OCI-LY3 (cell line): Measurements from ENCODE around the gene COL13A1.

ENCODE experiments used
- H2AFZ ChIP-seq: fragments of 200-600, 300-600 bp; shearing (Covaris generic); 2 replicates; pipeline ENCODE4 v1.6.0; 2014; ENCODE audit warnings: antibody characterized with exemption, low read depth, low read length
- H3K27ac ChIP-seq: fragments of 200-600, 300-600 bp; sonication (generic); 2 replicates; pipeline ENCODE4 v1.5.1; 2014; ENCODE audit warnings: mild to moderate bottlenecking, low read length, moderate library complexity, mixed read lengths
- H3K27me3 ChIP-seq: fragments of 200-600, 300-600 bp; sonication (generic); 2 replicates; pipeline ENCODE4 v1.6.1; 2014; ENCODE audit warnings: low read depth, low read length, mixed read lengths
- H3K36me3 ChIP-seq: fragments of 200-600, 300-600 bp; sonication (generic); replicated peaks from 2 replicates; pipeline ENCODE3; 2014; ENCODE audit warnings: low read depth, low read length, mixed read lengths
- H3K4me1 ChIP-seq: fragments of 300-600, 200-600 bp; sonication (generic); 2 replicates; pipeline ENCODE4 v1.6.1; 2014; ENCODE audit warnings: low read length, mixed read lengths
- H3K4me2 ChIP-seq: fragments of 200-600, 300-600 bp; sonication (generic); 2 replicates; pipeline ENCODE4 v1.6.1; 2014; ENCODE audit warnings: low read length, mixed read lengths
- H3K4me3 ChIP-seq: fragments of 300-600, 200-600 bp; sonication (generic); 2 replicates; pipeline ENCODE4 v1.5.1; 2014; ENCODE audit warnings: antibody characterized with exemption, mild to moderate bottlenecking, low read length, moderate library complexity
- H3K79me2 ChIP-seq: fragments of 300-600, 200-600 bp; shearing (Covaris generic); 2 replicates; pipeline ENCODE4 v1.6.1; 2014; ENCODE audit warnings: mild to moderate bottlenecking, low read length, mixed read lengths
- H3K9ac ChIP-seq: fragments of 300-600, 200-600 bp; shearing (Covaris generic); 2 replicates; pipeline ENCODE4 v1.6.0; 2014; ENCODE audit warnings: mild to moderate bottlenecking, low read length, moderate library complexity
- H3K9me3 ChIP-seq: fragments of 200-600, 300-600 bp; shearing (Covaris generic); 2 replicates; pipeline ENCODE4 v1.6.1; 2014; ENCODE audit warnings: low read length, mixed read lengths; ENCODE audit not compliant: insufficient read depth
- H4K20me1 ChIP-seq: fragments of 200-600, 300-600 bp; sonication (generic); 2 replicates; pipeline ENCODE4 v1.6.1; 2016; ENCODE audit warnings: low read length, mixed read lengths; ENCODE audit not compliant: insufficient read depth
- CTCF ChIP-seq: fragments of 200-600, 300-600 bp; sonication (generic); IDR thresholded peaks from 2 replicates; pipeline ENCODE4 v1.5.1; 2014; ENCODE audit warnings: antibody characterized with exemption, low read length, low read depth
- EZH2phosphoT487 ChIP-seq: fragments of 200-600 bp; shearing (Covaris generic); IDR thresholded peaks from 2 replicates; pipeline ENCODE4 v1.6.1; 2018; ENCODE audit warnings: antibody characterized with exemption, mixed run types, low read depth

COL13A1 gene

GRCh38 chr10:69795242-69795934 is 6.3 kb upstream of the COL13A1 start:
- Histone ChIP-seq H3K27ac (no peak overlapping the region), H4K20me1 (no peaks in the 10 kb centered on the region), H3K4me3 (no peak overlapping the region), H3K36me3 (no peaks in the 10 kb centered on the region), H3K79me2 (no peaks in the 10 kb centered on the region), H3K27me3 (no peaks in the 10 kb centered on the region; the same call in 1 of the 2 replicates), H2AFZ (no peak overlapping the region), H3K4me1 (peaks cover 2% of the 10 kb centered on the region; the same call in 1 of the 2 replicates), H3K9me3 (no peaks in the 10 kb centered on the region), H3K4me2 (no peak overlapping the region), H3K9ac (no peak overlapping the region)
- TF ChIP-seq CTCF: no peak
- no peak for TF ChIP-seq EZH2phosphoT487

GRCh38 chr10:69797959-69798358 is 3.7 kb upstream of the COL13A1 start:
- Histone ChIP-seq H3K36me3 (no peaks in the 10 kb centered on the region), H3K79me2 (no peaks in the 10 kb centered on the region), H3K27me3 (no peaks in the 10 kb centered on the region), H4K20me1 (no peaks in the 10 kb centered on the region), H3K4me3 (no peak overlapping the region), H3K4me1 (peaks cover 2% of the 10 kb centered on the region; the same call in 1 of the 2 replicates), H3K27ac (no peak overlapping the region), H3K9ac (no peak overlapping the region), H3K9me3 (no peaks in the 10 kb centered on the region), H3K4me2 (no peak overlapping the region), H2AFZ (no peak overlapping the region)
- no peak for TF ChIP-seq CTCF
- TF ChIP-seq EZH2phosphoT487: no peak

GRCh38 chr10:69800109-69800508 is 1.6 kb upstream of the COL13A1 start:
- H3K4me3 ChIP-seq: no peak overlapping the region
- no peaks in the 10 kb centered on the region for H3K36me3 ChIP-seq
- H3K27ac ChIP-seq: no peak overlapping the region
- no peak overlapping the region for H3K9ac ChIP-seq
- H3K27me3 ChIP-seq: no peaks in the 10 kb centered on the region
- no peak overlapping the region for H3K4me2 ChIP-seq
- H2AFZ ChIP-seq: no peak overlapping the region
- no peaks in the 10 kb centered on the region for H3K9me3 ChIP-seq
- H3K4me1 ChIP-seq: peaks cover 2% of the 10 kb centered on the region; the same call in 1 of the 2 replicates
- H3K79me2 ChIP-seq: no peaks in the 10 kb centered on the region
- no peaks in the 10 kb centered on the region for H4K20me1 ChIP-seq
- no peak for TF ChIP-seq EZH2phosphoT487
- peak; percentile 66 for TF ChIP-seq CTCF

- H3K9me3 ChIP-seq: no peaks in the 10 kb centered on the region
- no peak overlapping the region for H3K4me3 ChIP-seq
- no peak overlapping the region for H3K4me2 ChIP-seq
- H4K20me1 ChIP-seq: no peaks in the 10 kb centered on the region
- no peak overlapping the region for H2AFZ ChIP-seq
- no peak overlapping the region for H3K27ac ChIP-seq
- no peaks in the 10 kb centered on the region for H3K36me3 ChIP-seq
- H3K4me1 ChIP-seq: peaks cover 2% of the 10 kb centered on the region; the same call in 1 of the 2 replicates
- no peak for TF ChIP-seq EZH2phosphoT487
- no peaks in the 10 kb centered on the region for H3K27me3 ChIP-seq
- no peaks in the 10 kb centered on the region for H3K79me2 ChIP-seq
- H3K9ac ChIP-seq: no peak overlapping the region
These were observed 1.0 kb upstream of the COL13A1 start for GRCh38 chr10:69800665-69801064.
